Measurements from ENCODE around the gene RBM47.
"Not testable (repeated sequence)": the region's sequence is repeated elsewhere in the genome, so short reads cannot be mapped to it uniquely, and the experiment has no call there.

The RBM47 gene

GRCh38 chr4:40409835-40410234, 219.8 kb downstream of the RBM47 start:
- no peak overlapping the region for H3K9ac ChIP-seq
- H3K4me1 ChIP-seq (ENCODE audit: low read depth, poor library complexity, severe bottlenecking): no peaks in the 10 kb centered on the region
- no peaks in the 10 kb centered on the region for H3K36me3 ChIP-seq (ENCODE audit: insufficient read depth)
- TF ChIP-seq CTCF (conservative IDR thresholded peaks at IDR 0.05; ENCODE audit: low read depth, low read length): no peak
- no peaks in the 10 kb centered on the region for H3K79me2 ChIP-seq (ENCODE audit: insufficient read depth, low read depth)
- no peak overlapping the region for H3K4me3 ChIP-seq (IDR thresholded peaks at IDR 0.05; ENCODE audit: insufficient read depth, low read depth, low read length)
- no peak overlapping the region for H2AFZ ChIP-seq (ENCODE audit: low read depth)
- no peaks in the 10 kb centered on the region for H4K20me1 ChIP-seq (ENCODE audit: insufficient read depth)
- no peaks in the 10 kb centered on the region for H3K27me3 ChIP-seq (ENCODE audit: insufficient read depth, low read depth)
- no peak overlapping the region for H3K27ac ChIP-seq
- no peak overlapping the region for H3K4me2 ChIP-seq

GRCh38 chr4:40407468-40407867, 222.2 kb downstream of the RBM47 start:
- not testable (repeated sequence) for H3K27me3 ChIP-seq (ENCODE audit: insufficient read depth, low read depth); H4K20me1 ChIP-seq (ENCODE audit: insufficient read depth); H3K9ac ChIP-seq; H3K79me2 ChIP-seq (ENCODE audit: insufficient read depth, low read depth); H3K4me1 ChIP-seq (ENCODE audit: low read depth, poor library complexity, severe bottlenecking); H2AFZ ChIP-seq (ENCODE audit: low read depth); H3K27ac ChIP-seq; H3K36me3 ChIP-seq (ENCODE audit: insufficient read depth); H3K4me2 ChIP-seq; H3K4me3 ChIP-seq (IDR thresholded peaks at IDR 0.05; ENCODE audit: insufficient read depth, low read depth, low read length)

- Histone ChIP-seq H3K36me3 (ENCODE audit: insufficient read depth) (no peaks in the 10 kb centered on the region), H2AFZ (ENCODE audit: low read depth) (no peak overlapping the region), H3K9ac (no peak overlapping the region), H3K4me2 (no peak overlapping the region), H3K27me3 (ENCODE audit: insufficient read depth, low read depth) (no peaks in the 10 kb centered on the region), H4K20me1 (ENCODE audit: insufficient read depth) (no peaks in the 10 kb centered on the region), H3K27ac (no peak overlapping the region), H3K4me3 (IDR thresholded peaks at IDR 0.05; ENCODE audit: insufficient read depth, low read depth, low read length) (no peak overlapping the region), H3K4me1 (ENCODE audit: low read depth, poor library complexity, severe bottlenecking) (no peaks in the 10 kb centered on the region), H3K79me2 (ENCODE audit: insufficient read depth, low read depth) (no peaks in the 10 kb centered on the region)
- TF ChIP-seq CTCF (conservative IDR thresholded peaks at IDR 0.05; ENCODE audit: low read depth, low read length): no peak
These were observed 223.3 kb downstream of the RBM47 start for GRCh38 chr4:40406340-40406739.

GRCh38 chr4:40405193-40405592, 224.5 kb downstream of the RBM47 start:
- H3K4me3 ChIP-seq (IDR thresholded peaks at IDR 0.05; ENCODE audit: insufficient read depth, low read depth, low read length): no peak overlapping the region
- no peaks in the 10 kb centered on the region for H3K79me2 ChIP-seq (ENCODE audit: insufficient read depth, low read depth)
- H2AFZ ChIP-seq (ENCODE audit: low read depth): no peak overlapping the region
- no peaks in the 10 kb centered on the region for H3K36me3 ChIP-seq (ENCODE audit: insufficient read depth)
- no peaks in the 10 kb centered on the region for H3K4me1 ChIP-seq (ENCODE audit: low read depth, poor library complexity, severe bottlenecking)
- H3K27ac ChIP-seq: no peak overlapping the region
- no peak overlapping the region for H3K9ac ChIP-seq
- no peaks in the 10 kb centered on the region for H4K20me1 ChIP-seq (ENCODE audit: insufficient read depth)
- no peak overlapping the region for H3K4me2 ChIP-seq
- no peak for TF ChIP-seq CTCF (conservative IDR thresholded peaks at IDR 0.05; ENCODE audit: low read depth, low read length)
- no peaks in the 10 kb centered on the region for H3K27me3 ChIP-seq (ENCODE audit: insufficient read depth, low read depth)

- H3K4me3 ChIP-seq (IDR thresholded peaks at IDR 0.05; ENCODE audit: insufficient read depth, low read depth, low read length): no peak overlapping the region
- no peaks in the 10 kb centered on the region for H3K36me3 ChIP-seq (ENCODE audit: insufficient read depth)
- no peaks in the 10 kb centered on the region for H3K4me1 ChIP-seq (ENCODE audit: low read depth, poor library complexity, severe bottlenecking)
- TF ChIP-seq CTCF (conservative IDR thresholded peaks at IDR 0.05; ENCODE audit: low read depth, low read length): no peak
- H4K20me1 ChIP-seq (ENCODE audit: insufficient read depth): no peaks in the 10 kb centered on the region
- no peak overlapping the region for H3K27ac ChIP-seq
- no peaks in the 10 kb centered on the region for H3K79me2 ChIP-seq (ENCODE audit: insufficient read depth, low read depth)
- no peak overlapping the region for H3K9ac ChIP-seq
- H3K27me3 ChIP-seq (ENCODE audit: insufficient read depth, low read depth): no peaks in the 10 kb centered on the region
- no peak overlapping the region for H3K4me2 ChIP-seq
- H2AFZ ChIP-seq (ENCODE audit: low read depth): no peak overlapping the region
These were observed 226.6 kb downstream of the RBM47 start for GRCh38 chr4:40403081-40403480.
